Tongue (tissue), 2 donors: ENCODE results near the gene MOB3B. TPM values are rescaled to one million over a fixed set of nuclear protein-coding genes. Genes with fewer than 3 reads are reported as not detected.

ENCODE experiments used
- DNase-seq: peaks from one replicate; pipeline ENCODE4 v3.0.0-alpha.2; 2015
- total RNA-seq: library from RNA; depleted of rRNA; stranded (reverse); fragments of >200 nt; gene quantifications from one replicate; pipeline ENCODE4 v1.2.3, GENCODE V29; 2014

MOB3B gene
- total RNA-seq, 1 donor from 2014 or later = 4.2 TPM

DNA sequence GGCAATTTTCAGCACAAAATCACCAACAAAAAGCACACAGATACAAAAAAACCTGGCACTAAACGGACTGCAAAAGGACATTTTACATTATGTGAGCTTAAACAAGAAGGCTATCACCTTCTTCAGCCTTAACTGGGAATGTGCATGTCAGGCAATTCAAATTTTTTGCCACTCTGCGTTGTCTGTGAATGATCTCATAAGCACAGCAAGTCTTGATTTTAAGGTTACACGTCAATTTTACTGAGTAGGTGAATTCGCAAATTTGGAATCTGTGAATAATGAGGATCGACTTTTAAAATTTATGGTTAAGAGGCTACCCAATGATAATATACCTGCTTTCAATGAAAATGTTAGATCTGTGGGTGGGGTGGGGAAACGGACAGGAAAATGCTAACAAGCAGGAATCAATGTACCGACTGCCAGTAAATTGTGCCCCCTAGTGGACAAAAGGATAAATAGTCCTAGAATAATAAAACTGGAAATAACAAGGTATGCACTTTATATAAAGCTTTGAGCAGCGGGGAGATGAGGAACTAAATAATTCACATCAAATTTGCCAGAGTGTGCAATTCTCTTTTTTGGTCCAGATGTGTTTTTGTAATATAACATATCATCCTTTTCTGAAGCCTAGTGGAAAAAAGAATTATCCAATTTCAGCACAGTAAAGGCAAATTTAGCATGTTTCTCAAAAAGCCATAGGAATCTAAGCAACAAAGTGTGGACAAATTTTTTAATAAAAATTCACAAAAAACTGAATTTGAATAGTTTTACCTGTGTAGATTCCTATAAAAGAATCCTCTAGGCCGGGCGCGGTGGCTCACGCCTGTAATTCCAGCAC lies 253.2 kb downstream of the MOB3B start:
- DNase-seq = peak; percentile 88

Other genes starting within 250 kb of the MOB3B start
- 0.51 TPM for gene EQTN, start 232.7 kb downstream of the MOB3B start, total RNA-seq
- gene IFNK, start 5.5 kb downstream of the MOB3B start, total RNA-seq = not detected
- gene C9orf72, start 43.7 kb upstream of the MOB3B start, total RNA-seq = 27.6 TPM